GM06990 (cell line): ENCODE results near the gene P2RY11.

ENCODE experiments used
- DNase-seq: peaks from one replicate; pipeline ENCODE4 v3.0.0-alpha.2; 2011; ENCODE audit not compliant: insufficient read length; ENCODE audit errors: extremely low read depth
- H3K27me3 ChIP-seq: replicated peaks from 2 replicates; pipeline ENCODE4 v1.6.0; 2011; ENCODE audit warnings: low read length; ENCODE audit not compliant: control insufficient read depth, insufficient read depth
- H3K36me3 ChIP-seq: 2 replicates; pipeline ENCODE4 v1.5.1; 2011; ENCODE audit warnings: low read length; ENCODE audit not compliant: control insufficient read depth, insufficient read depth
- H3K4me3 ChIP-seq: replicated peaks from 2 replicates; pipeline ENCODE4 v1.5.1; 2011; ENCODE audit warnings: low read depth, mild to moderate bottlenecking, control low read depth, low read length
- TF ChIP-seq, protein P1 (sequence below): IDR thresholded peaks from 2 replicates; pipeline ENCODE4 v1.5.1; 2011; ENCODE audit warnings: low read length, control low read depth, mild to moderate bottlenecking, inconsistent platforms; ENCODE audit not compliant: insufficient read depth, poor library complexity, severe bottlenecking

The P2RY11 gene

GRCh38 chr19:10074153-10074552 lies 37.3 kb upstream of the P2RY11 start:
- Histone ChIP-seq H3K4me3 (no peak overlapping the region), H3K36me3 (no peaks in the 10 kb centered on the region), H3K27me3 (no peaks in the 10 kb centered on the region; the same call in none of the 2 replicates)
- TF ChIP-seq, protein P1, sequence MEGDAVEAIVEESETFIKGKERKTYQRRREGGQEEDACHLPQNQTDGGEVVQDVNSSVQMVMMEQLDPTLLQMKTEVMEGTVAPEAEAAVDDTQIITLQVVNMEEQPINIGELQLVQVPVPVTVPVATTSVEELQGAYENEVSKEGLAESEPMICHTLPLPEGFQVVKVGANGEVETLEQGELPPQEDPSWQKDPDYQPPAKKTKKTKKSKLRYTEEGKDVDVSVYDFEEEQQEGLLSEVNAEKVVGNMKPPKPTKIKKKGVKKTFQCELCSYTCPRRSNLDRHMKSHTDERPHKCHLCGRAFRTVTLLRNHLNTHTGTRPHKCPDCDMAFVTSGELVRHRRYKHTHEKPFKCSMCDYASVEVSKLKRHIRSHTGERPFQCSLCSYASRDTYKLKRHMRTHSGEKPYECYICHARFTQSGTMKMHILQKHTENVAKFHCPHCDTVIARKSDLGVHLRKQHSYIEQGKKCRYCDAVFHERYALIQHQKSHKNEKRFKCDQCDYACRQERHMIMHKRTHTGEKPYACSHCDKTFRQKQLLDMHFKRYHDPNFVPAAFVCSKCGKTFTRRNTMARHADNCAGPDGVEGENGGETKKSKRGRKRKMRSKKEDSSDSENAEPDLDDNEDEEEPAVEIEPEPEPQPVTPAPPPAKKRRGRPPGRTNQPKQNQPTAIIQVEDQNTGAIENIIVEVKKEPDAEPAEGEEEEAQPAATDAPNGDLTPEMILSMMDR = peak; percentile 34
- no peak for DNase-seq

GRCh38 chr19:10076535-10076934 lies 35.0 kb upstream of the P2RY11 start:
- no peaks in the 10 kb centered on the region for H3K36me3 ChIP-seq
- H3K27me3 ChIP-seq = no peaks in the 10 kb centered on the region
- TF ChIP-seq, protein P1 = no peak
- H3K4me3 ChIP-seq = no peak overlapping the region
- DNase-seq = no peak

GRCh38 chr19:10078329-10078728 lies 33.2 kb upstream of the P2RY11 start:
- H3K4me3 ChIP-seq = no peak overlapping the region
- DNase-seq = no peak
- TF ChIP-seq, protein P1 = no peak
- no peaks in the 10 kb centered on the region for H3K36me3 ChIP-seq
- H3K27me3 ChIP-seq = no peaks in the 10 kb centered on the region

GRCh38 chr19:10079031-10079453 lies 32.5 kb upstream of the P2RY11 start:
- H3K36me3 ChIP-seq = no peaks in the 10 kb centered on the region
- no peak for DNase-seq
- TF ChIP-seq, protein P1 = no peak
- H3K27me3 ChIP-seq = no peaks in the 10 kb centered on the region
- no peak overlapping the region for H3K4me3 ChIP-seq

- no peak for DNase-seq
- TF ChIP-seq, protein P1 = no peak
Observed at GRCh38 chr19:10083911-10084310, 27.6 kb upstream of the P2RY11 start.

DNA sequence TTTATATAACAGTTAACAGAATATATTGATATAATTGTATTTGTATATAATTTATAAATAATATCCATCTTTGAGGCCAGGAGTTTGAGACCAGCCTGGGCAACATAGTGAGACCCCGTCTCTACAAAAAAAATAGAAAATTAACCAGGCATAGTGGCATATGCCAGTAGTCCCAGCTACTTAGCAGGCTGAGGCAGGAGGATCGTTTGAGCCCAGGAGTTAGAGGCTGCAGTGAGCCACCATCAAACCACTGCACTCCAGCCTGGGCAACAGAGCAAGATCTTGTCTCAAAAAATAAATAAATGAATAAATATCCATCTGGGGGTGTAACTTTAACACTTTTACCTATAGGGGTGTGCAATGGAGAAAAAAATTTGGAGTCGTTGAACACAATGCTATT lies 26.7 kb upstream of the P2RY11 start:
- Histone ChIP-seq H3K27me3 (no peaks in the 10 kb centered on the region), H3K36me3 (peaks cover 6% of the 10 kb centered on the region), H3K4me3 (no peak overlapping the region)
- TF ChIP-seq, protein P1 = no peak
- DNase-seq = no peak

More at GRCh38 chr19:10083911-10084310, 27.6 kb upstream of the P2RY11 start:
- H3K4me3 ChIP-seq = no peak overlapping the region
- H3K36me3 ChIP-seq = peaks cover under 1% of the 10 kb centered on the region
- H3K27me3 ChIP-seq = no peaks in the 10 kb centered on the region
